GM21619 (cell line): ENCODE data around the gene CROCC2.

Source experiments
- ATAC-seq: cut with Tn5 transposase; IDR thresholded peaks from one replicate; pipeline ENCODE4 v1.9.1; 2021; ENCODE audit not compliant: unreplicated experiment

CROCC2 gene

GRCh38 chr2:240955306-240956170 is 49.4 kb downstream of the CROCC2 start:
- ATAC-seq: no peak

DNA sequence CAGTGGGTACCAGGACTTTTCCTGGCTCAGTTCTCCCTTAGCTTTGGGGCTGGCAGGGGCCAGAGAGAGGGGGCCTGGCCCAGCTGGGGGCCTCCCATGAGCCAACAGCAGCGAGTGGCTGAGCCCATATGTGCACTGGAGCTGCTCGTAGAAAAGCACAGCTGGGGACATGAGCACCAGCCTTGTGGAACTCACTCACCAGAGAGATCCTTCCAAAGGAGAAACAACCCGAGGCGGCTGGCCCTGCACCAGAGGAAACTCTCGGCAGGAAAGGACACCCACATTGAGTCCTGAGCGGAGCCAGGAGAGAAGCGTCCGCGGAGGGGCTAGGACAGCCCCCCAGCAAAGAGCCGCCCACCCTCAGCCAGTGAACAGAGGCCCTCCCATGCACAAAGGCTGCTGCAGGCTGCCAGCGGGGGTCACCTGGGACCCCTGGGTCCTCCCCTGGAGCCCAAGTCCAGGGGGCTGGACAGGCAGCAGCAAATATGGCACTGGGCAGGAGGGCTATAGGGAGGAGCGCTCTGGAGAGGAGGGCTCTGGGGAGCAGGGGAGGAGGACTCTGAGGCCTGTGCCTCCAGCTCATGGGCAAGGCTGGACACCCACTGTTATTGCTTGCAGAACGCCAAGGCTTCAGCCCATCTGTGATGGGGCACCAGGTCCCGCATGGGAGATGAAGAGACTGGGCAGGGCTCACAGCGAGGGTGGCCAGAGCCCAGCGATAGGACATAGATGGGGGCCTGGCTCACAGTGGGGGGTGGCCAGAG is 50.2 kb downstream of the CROCC2 start:
- no peak for ATAC-seq

- no peak for ATAC-seq
Measured at GRCh38 chr2:240956935-240957655, 51.0 kb downstream of the CROCC2 start.

GRCh38 chr2:240957656-240958365 is 51.7 kb downstream of the CROCC2 start:
- ATAC-seq: no peak

DNA sequence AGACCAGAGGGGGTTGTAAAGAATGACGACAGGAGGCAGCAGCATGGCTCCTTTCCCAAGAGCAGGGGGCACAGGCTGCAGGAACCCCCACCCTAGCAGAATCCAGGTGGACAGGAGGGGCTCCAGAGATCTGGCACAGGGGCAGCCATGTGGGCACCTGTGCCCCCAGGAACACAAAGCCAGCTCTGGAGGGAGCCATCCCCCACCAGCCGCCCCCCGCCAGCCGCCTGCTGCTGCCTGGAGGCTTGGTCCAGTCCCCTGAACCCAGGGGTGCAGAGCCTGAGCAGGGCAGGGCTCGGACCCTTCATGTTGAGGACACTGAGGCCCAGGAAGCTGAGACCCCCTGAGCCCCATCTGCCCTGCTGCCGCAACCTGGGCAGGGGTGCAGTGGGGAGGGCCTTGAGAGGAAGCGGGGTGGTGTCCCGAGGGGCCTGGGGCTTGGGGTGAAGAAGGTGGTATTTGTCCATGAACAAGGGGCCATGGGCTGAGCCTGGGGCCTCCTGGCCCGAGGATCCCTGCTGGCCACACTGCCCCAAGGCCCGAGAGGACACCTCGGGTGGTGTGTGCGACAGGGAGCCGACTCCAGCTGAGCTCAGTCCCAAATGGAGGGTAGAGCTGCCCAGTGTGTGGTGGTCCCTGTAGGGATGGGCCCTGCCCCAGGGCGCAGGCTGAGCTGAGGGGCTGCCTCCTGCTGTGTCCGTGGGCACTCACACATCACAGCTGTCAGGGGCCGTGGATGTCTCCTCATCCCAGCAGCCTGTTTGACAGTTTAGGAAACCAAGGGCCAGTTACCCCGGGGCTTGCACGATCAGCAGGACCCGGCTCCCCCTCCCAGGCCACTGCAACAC is 52.5 kb downstream of the CROCC2 start:
- ATAC-seq: no peak

DNA sequence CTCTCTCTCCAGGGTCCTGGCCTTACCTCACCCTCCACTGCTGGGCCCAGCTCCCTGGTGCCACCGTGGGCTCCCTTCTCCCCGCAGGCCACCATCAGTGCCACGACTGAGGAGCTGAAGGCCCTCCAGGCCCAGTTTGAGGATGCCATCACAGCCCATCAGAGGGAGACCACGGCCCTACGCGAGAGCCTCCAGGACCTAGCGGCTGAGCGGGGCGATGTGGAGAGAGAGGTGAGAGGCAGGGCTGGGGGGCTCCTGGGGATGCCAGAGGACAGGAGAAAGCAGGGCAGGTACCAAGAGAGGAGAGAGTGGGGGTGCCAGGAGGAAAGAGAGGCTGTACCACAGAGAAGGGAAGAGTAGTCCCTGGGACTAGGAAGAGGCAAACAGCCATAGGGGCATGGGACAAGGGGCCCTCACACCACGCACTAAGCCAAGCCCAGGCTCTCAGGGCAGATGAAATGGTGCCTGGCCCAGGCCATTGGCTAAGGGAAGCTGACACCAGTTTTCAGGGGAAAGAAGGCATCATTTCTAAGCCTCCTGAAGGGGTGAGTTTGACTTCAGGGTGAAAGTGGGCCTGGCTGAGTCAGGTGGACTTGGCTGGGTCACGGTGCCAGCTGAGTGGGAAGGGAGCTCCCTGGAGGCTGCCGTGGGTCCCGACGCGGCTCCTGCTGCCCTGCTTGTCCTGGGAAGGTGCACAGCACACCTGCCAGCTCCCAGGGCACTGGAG is 53.2 kb downstream of the CROCC2 start:
- ATAC-seq: no peak

DNA sequence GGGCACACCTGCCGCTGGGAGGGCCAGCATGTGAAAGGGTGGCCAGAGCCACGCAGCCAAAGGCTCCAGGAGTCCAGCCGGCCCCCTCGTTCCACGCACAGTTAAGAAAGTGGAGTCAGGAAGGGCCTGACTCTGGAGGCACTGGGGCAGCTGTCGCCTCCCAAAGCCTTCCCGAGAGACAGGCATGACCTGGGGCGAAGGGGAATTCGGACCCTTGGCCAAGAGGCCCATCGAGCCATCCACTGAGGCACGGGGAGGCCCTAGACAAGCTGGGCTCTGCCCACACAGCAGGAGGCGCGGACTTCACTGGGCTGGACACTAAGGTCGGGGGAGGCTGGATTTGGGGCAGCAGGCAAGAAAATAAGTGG is 53.8 kb downstream of the CROCC2 start:
- no peak for ATAC-seq

GRCh38 chr2:240960309-240960970 is 54.3 kb downstream of the CROCC2 start:
- no peak for ATAC-seq

DNA sequence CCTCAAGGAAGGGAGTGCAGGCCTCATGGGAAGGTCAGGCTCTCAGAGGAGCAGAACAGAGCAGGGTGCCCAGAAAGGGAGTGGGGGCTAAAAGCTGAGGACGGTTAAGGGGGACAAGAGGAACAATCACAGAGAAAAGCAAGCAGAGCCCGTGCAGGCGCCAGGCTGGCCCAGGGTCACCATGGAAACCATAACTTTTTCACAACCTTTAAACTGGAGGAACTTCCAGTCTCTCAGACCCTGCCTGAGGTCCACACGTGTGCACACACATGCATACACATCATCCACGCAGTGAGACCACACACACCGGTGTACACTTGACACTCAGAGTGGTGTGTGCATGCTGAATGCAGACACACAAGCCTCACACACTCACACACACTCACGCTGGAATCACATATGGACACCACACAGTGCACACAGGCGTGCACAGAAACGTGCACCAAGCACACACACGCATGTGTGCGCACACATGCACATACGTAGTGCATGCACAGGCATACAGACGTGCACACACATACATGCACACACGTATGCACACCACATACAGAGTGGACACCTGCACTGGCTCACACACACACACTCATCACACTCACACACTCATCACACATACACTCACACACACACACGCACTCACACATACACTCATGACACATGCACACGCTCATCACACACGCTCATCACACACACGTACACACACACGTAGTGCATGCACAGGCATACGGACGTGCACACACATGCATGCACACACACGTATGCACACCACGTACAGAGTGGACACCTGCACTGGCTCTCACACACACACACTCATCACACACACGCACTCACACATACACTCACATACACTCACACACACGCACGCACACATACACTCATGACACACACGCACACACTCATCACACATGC is 55.1 kb downstream of the CROCC2 start:
- ATAC-seq: no peak

DNA sequence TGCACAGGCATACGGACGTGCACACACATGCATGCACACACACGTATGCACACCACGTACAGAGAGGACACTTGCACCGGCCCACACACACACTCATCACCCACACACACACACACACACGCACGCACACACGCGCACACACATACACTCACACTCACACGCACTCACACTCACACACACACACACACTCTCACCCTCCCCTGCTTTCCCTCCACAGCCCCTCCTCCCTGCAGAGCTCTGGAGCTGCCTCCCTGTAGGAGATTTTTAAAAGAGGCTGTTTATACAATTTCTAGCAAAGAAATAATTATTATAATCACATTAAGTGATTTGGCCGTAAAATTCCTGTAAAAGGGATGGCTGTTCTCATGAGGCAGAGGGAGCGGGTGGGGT is 55.8 kb downstream of the CROCC2 start:
- ATAC-seq: no peak

DNA sequence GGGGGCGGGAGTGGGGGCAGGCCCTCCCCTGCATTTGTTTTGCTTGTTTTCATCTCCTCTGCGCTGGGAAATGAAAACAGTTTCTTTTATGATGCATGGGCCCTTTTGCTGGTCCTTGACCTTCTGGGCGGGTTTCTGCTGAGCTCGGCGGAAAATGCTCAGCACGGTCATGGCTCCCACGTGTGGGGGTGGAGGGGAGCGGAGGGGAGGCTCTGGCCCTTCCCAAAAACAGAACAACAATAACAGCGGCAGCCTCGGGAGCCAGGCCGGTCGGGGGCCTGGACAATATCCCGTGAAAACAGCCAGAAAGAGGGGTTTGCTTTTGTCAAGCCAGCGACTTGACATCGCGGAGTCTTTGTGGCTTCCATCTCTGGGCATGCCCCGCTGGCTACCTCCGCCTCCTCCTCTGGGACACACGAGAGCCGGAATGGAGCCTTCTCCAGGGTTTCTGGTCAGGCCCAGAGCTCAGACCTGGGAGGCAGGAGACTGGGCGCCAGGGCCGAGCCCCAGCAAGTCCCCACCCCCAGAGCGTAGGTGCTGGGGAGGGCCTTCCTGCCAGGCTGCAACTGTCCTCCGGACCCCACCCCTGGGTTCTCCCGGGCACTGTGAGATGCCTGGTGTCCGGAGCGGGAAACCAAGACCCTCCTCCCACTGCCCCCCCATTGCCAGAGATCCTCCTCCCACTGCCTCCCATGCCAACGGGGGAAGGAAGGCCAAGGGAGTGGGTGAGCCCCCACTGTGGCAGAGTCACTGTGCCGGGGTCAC is 56.3 kb downstream of the CROCC2 start:
- no peak for ATAC-seq

DNA sequence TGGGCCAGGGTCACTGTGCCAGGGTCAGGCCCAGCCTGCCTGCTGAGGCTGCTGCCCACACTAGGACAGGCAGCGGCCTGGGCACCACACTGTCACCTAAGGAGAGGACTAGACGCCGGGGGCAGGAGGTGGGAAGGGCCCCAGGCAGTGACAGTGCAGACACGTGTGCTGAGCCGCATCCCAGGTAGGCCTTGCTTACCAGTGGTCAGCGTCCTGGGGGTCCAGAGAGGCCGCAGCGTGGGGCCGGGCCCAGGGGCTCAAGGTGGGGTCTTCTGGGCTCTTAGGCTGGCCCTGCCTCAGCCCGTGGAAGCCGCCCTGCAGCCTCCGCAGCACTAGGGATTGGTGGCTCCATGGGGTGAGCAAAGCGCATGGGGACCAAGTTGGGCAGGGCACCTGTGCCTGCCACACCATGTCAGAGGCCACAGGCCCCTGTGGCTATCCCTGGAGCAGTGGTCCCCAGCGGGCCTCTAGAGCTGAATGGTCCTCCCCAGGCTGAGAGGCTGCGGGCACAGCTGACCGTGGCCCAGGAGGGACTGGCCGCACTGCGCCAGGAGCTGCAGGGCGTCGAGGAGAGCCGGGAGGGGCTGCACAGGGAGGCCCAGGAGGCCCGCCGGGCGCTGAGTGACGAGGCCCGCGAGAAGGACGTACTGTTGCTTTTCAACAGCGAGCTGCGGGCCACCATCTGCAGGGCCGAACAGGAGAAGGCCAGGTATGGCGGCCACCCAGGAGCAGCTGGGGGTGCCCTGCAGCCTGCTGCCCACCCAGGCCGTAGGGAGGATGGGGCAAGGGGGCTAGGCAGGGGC is 57.1 kb downstream of the CROCC2 start:
- no peak for ATAC-seq

- ATAC-seq: no peak
Measured at GRCh38 chr2:240963868-240964703, 58.0 kb downstream of the CROCC2 start.

- no peak for ATAC-seq
Measured at GRCh38 chr2:240964704-240965295, 58.7 kb downstream of the CROCC2 start.

- ATAC-seq: no peak
Measured at GRCh38 chr2:240965296-240965904, 59.3 kb downstream of the CROCC2 start.
